ENCODE results near the gene CAD.

The CAD gene

DNA sequence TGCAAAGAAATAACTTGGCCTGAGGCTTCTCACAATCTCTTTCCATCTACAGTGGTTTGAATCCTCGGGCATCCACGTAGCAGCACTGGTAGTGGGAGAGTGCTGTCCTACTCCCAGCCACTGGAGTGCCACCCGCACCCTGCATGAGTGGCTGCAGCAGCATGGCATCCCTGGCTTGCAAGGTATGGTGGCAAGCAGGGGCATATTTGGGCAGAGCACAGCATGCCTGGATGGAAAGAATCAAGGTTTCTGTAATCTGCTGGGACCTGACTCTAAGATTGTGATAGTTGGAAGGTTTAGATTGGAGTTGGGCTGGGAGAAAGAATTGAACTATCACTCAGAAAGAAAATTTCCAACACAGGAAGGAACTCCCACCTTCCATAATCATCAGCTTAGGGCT is 4.0 kb downstream of the CAD start:
- no peak for DNase-seq (ENCODE audit: insufficient read length, low spot score)
- TF ChIP-seq PAX5 (IDR thresholded peaks at IDR 0.05; ENCODE audit: insufficient read depth, low read length, severe bottlenecking) (no peak), POLR2A (IDR thresholded peaks at IDR 0.05; ENCODE audit: low read depth, low read length) (no peak), POU2F2 (IDR thresholded peaks at IDR 0.05; ENCODE audit: low read depth, low read length) (no peak), TAF1 (IDR thresholded peaks at IDR 0.05; ENCODE audit: low read depth, low read length) (no peak), POLR2AphosphoS5 (IDR thresholded peaks at IDR 0.05; ENCODE audit: low read depth, low read length) (no peak), SPI1 (IDR thresholded peaks at IDR 0.05; ENCODE audit: low read depth, low read length) (no peak)
- FAIRE-seq: no peak

- DNase-seq (ENCODE audit: insufficient read length, low spot score) (no peak), FAIRE-seq (no peak)
- TF ChIP-seq POLR2A (IDR thresholded peaks at IDR 0.05; ENCODE audit: low read depth, low read length): no peak
Measured at GRCh38 chr2:27222407-27222806, 5.2 kb downstream of the CAD start.

- no peak for FAIRE-seq
- DNase-seq (ENCODE audit: insufficient read length, low spot score): no peak
- TF ChIP-seq PAX5 (IDR thresholded peaks at IDR 0.05; ENCODE audit: insufficient read depth, low read length, severe bottlenecking): no peak
- TF ChIP-seq POLR2AphosphoS5 (IDR thresholded peaks at IDR 0.05; ENCODE audit: low read depth, low read length): no peak
- TF ChIP-seq POU2F2 (IDR thresholded peaks at IDR 0.05; ENCODE audit: low read depth, low read length): no peak
- no peak for TF ChIP-seq SPI1 (IDR thresholded peaks at IDR 0.05; ENCODE audit: low read depth, low read length)
- no peak for TF ChIP-seq TAF1 (IDR thresholded peaks at IDR 0.05; ENCODE audit: low read depth, low read length)
- no peak for TF ChIP-seq POLR2A (IDR thresholded peaks at IDR 0.05; ENCODE audit: low read depth, low read length)
Measured at GRCh38 chr2:27223416-27223815, 6.2 kb downstream of the CAD start.

DNA sequence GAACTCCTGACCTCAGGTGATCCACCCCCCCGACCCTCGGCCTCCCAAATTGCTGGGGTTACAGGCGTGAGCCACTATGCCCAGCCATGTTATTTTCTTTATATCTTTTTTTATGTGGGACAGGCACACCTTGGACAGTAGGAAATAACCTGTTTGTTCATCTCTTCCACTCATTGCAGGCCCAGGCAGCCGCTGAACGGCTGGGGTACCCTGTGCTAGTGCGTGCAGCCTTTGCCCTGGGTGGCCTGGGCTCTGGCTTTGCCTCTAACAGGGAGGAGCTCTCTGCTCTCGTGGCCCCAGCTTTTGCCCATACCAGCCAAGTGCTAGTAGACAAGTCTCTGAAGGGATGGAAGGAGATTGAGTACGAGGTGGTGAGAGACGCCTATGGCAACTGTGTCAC is 8.4 kb downstream of the CAD start:
- DNase-seq (ENCODE audit: insufficient read length, low spot score): no peak
- no peak for TF ChIP-seq POLR2AphosphoS5 (IDR thresholded peaks at IDR 0.05; ENCODE audit: low read depth, low read length)
- no peak for TF ChIP-seq POLR2A (IDR thresholded peaks at IDR 0.05; ENCODE audit: low read depth, low read length)
- TF ChIP-seq SPI1 (IDR thresholded peaks at IDR 0.05; ENCODE audit: low read depth, low read length): no peak
- no peak for TF ChIP-seq PAX5 (IDR thresholded peaks at IDR 0.05; ENCODE audit: insufficient read depth, low read length, severe bottlenecking)
- no peak for TF ChIP-seq TAF1 (IDR thresholded peaks at IDR 0.05; ENCODE audit: low read depth, low read length)
- TF ChIP-seq POU2F2 (IDR thresholded peaks at IDR 0.05; ENCODE audit: low read depth, low read length): no peak
- FAIRE-seq: no peak

GRCh38 chr2:27227501-27227900 is 10.3 kb downstream of the CAD start:
- DNase-seq (ENCODE audit: insufficient read length, low spot score) (no peak), FAIRE-seq (no peak)
- no peak for TF ChIP-seq SPI1 (IDR thresholded peaks at IDR 0.05; ENCODE audit: low read depth, low read length)
- no peak for TF ChIP-seq POLR2AphosphoS5 (IDR thresholded peaks at IDR 0.05; ENCODE audit: low read depth, low read length)
- no peak for TF ChIP-seq POU2F2 (IDR thresholded peaks at IDR 0.05; ENCODE audit: low read depth, low read length)
- no peak for TF ChIP-seq POLR2A (IDR thresholded peaks at IDR 0.05; ENCODE audit: low read depth, low read length)
- TF ChIP-seq PAX5 (IDR thresholded peaks at IDR 0.05; ENCODE audit: insufficient read depth, low read length, severe bottlenecking): no peak
- TF ChIP-seq TAF1 (IDR thresholded peaks at IDR 0.05; ENCODE audit: low read depth, low read length): no peak

GRCh38 chr2:27231921-27232320 is 14.8 kb downstream of the CAD start:
- FAIRE-seq (no peak), DNase-seq (ENCODE audit: insufficient read length, low spot score) (no peak)
- no peak for TF ChIP-seq PAX5 (IDR thresholded peaks at IDR 0.05; ENCODE audit: insufficient read depth, low read length, severe bottlenecking)
- no peak for TF ChIP-seq POLR2A (IDR thresholded peaks at IDR 0.05; ENCODE audit: low read depth, low read length)
- no peak for TF ChIP-seq POLR2AphosphoS5 (IDR thresholded peaks at IDR 0.05; ENCODE audit: low read depth, low read length)
- no peak for TF ChIP-seq POU2F2 (IDR thresholded peaks at IDR 0.05; ENCODE audit: low read depth, low read length)
- TF ChIP-seq TAF1 (IDR thresholded peaks at IDR 0.05; ENCODE audit: low read depth, low read length): no peak
- no peak for TF ChIP-seq SPI1 (IDR thresholded peaks at IDR 0.05; ENCODE audit: low read depth, low read length)

DNA sequence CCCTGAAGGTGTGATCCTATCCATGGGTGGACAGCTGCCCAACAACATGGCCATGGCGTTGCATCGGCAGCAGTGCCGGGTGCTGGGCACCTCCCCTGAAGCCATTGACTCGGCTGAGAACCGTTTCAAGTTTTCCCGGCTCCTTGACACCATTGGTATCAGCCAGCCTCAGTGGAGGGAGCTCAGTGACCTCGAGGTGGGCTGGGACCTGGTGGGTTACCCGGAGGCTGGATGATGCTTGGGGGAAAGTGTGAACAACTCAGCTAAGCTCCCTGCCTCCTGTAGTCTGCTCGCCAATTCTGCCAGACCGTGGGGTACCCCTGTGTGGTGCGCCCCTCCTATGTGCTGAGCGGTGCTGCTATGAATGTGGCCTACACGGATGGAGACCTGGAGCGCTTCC is 16.2 kb downstream of the CAD start:
- FAIRE-seq (no peak), DNase-seq (ENCODE audit: insufficient read length, low spot score) (no peak)
- no peak for TF ChIP-seq POLR2AphosphoS5 (IDR thresholded peaks at IDR 0.05; ENCODE audit: low read depth, low read length)
- no peak for TF ChIP-seq POU2F2 (IDR thresholded peaks at IDR 0.05; ENCODE audit: low read depth, low read length)
- TF ChIP-seq TAF1 (IDR thresholded peaks at IDR 0.05; ENCODE audit: low read depth, low read length): no peak
- no peak for TF ChIP-seq POLR2A (IDR thresholded peaks at IDR 0.05; ENCODE audit: low read depth, low read length)
- TF ChIP-seq PAX5 (IDR thresholded peaks at IDR 0.05; ENCODE audit: insufficient read depth, low read length, severe bottlenecking): no peak
- no peak for TF ChIP-seq SPI1 (IDR thresholded peaks at IDR 0.05; ENCODE audit: low read depth, low read length)

GRCh38 chr2:27236136-27236535 is 19.0 kb downstream of the CAD start:
- TF ChIP-seq PAX5 (IDR thresholded peaks at IDR 0.05; ENCODE audit: insufficient read depth, low read length, severe bottlenecking) (no peak), POLR2A (IDR thresholded peaks at IDR 0.05; ENCODE audit: low read depth, low read length) (no peak), SPI1 (IDR thresholded peaks at IDR 0.05; ENCODE audit: low read depth, low read length) (no peak), TAF1 (IDR thresholded peaks at IDR 0.05; ENCODE audit: low read depth, low read length) (no peak), POLR2AphosphoS5 (IDR thresholded peaks at IDR 0.05; ENCODE audit: low read depth, low read length) (no peak), POU2F2 (IDR thresholded peaks at IDR 0.05; ENCODE audit: low read depth, low read length) (no peak)
- FAIRE-seq (no peak), DNase-seq (ENCODE audit: insufficient read length, low spot score) (no peak)

GRCh38 chr2:27236626-27237025 is 19.5 kb downstream of the CAD start:
- DNase-seq (ENCODE audit: insufficient read length, low spot score): no peak
- FAIRE-seq: no peak
- TF ChIP-seq POLR2AphosphoS5 (IDR thresholded peaks at IDR 0.05; ENCODE audit: low read depth, low read length) (no peak), PAX5 (IDR thresholded peaks at IDR 0.05; ENCODE audit: insufficient read depth, low read length, severe bottlenecking) (no peak), POLR2A (IDR thresholded peaks at IDR 0.05; ENCODE audit: low read depth, low read length) (no peak), POU2F2 (IDR thresholded peaks at IDR 0.05; ENCODE audit: low read depth, low read length) (no peak), TAF1 (IDR thresholded peaks at IDR 0.05; ENCODE audit: low read depth, low read length) (no peak), SPI1 (IDR thresholded peaks at IDR 0.05; ENCODE audit: low read depth, low read length) (no peak)

DNA sequence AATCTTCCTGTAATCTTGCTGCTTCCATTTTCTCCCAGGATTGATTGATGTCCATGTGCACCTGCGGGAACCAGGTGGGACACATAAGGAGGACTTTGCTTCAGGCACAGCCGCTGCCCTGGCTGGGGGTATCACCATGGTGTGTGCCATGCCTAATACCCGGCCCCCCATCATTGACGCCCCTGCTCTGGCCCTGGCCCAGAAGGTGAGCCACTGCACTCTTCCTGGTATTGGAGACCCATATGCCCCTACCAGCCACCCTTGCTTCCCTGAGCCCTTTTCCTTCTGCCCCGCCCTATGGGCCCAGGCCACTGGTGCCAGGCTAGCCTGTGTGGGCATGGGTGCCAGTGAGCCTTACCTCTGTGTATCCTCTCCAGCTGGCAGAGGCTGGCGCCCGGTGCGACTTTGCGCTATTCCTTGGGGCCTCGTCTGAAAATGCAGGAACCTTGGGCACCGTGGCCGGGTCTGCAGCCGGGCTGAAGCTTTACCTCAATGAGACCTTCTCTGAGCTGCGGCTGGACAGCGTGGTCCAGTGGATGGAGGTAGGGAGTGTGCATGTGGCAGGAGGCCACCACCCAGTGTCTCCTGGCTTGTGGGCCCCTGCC is 20.3 kb downstream of the CAD start:
- TF ChIP-seq POU2F2 (IDR thresholded peaks at IDR 0.05; ENCODE audit: low read depth, low read length): no peak
- TF ChIP-seq SPI1 (IDR thresholded peaks at IDR 0.05; ENCODE audit: low read depth, low read length): no peak
- TF ChIP-seq POLR2A (IDR thresholded peaks at IDR 0.05; ENCODE audit: low read depth, low read length): no peak
- no peak for TF ChIP-seq POLR2AphosphoS5 (IDR thresholded peaks at IDR 0.05; ENCODE audit: low read depth, low read length)
- no peak for TF ChIP-seq TAF1 (IDR thresholded peaks at IDR 0.05; ENCODE audit: low read depth, low read length)
- no peak for TF ChIP-seq PAX5 (IDR thresholded peaks at IDR 0.05; ENCODE audit: insufficient read depth, low read length, severe bottlenecking)
- FAIRE-seq: no peak

More for the DNA sequence above, 20.3 kb downstream of the CAD start:
- DNase-seq (ENCODE audit: insufficient read length, low spot score): no peak

Data from GM12891 (cell line).